GM12873 (cell line): ENCODE data around the gene SGSM2.

Experiments
- CTCF ChIP-seq: IDR thresholded peaks from 2 replicates; pipeline ENCODE4 v1.5.1; 2012; ENCODE audit warnings: low read depth, mild to moderate bottlenecking, moderate library complexity, low read length, control low read depth; ENCODE audit not compliant: insufficient read depth; ENCODE audit errors: missing control alignments

The SGSM2 gene

GRCh38 chr17:2371183-2372130, 34.2 kb downstream of the SGSM2 start:
- no peak for TF ChIP-seq CTCF

- no peak for TF ChIP-seq CTCF
Observed at GRCh38 chr17:2372180-2372579, 34.9 kb downstream of the SGSM2 start.

DNA sequence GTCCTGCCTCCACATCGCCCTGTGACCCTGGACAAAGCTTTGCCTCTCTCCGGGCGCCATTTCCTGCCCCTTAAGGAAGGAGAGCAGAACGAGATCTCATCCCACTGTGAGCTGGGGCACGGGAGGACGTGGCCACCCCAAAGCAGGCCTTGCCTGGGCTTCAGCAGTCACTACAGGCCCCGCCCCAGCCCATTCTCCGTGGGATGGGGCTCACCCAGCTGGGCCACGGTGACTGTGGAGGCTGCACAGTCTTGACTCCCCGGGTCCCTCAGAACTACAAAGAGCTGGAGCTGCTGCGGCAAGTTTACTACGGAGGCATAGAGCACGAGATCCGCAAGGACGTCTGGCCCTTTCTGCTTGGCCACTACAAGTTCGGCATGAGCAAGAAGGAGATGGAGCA, 35.4 kb downstream of the SGSM2 start:
- no peak for TF ChIP-seq CTCF

GRCh38 chr17:2373179-2373578, 35.9 kb downstream of the SGSM2 start:
- no peak for TF ChIP-seq CTCF

GRCh38 chr17:2374549-2375285, 37.4 kb downstream of the SGSM2 start:
- TF ChIP-seq CTCF, result no peak

GRCh38 chr17:2375406-2375805, 38.1 kb downstream of the SGSM2 start:
- no peak for TF ChIP-seq CTCF

GRCh38 chr17:2376107-2376506, 38.8 kb downstream of the SGSM2 start:
- no peak for TF ChIP-seq CTCF
